ENCODE results near the gene SLC25A17. TPM values are rescaled to one million over a fixed set of nuclear protein-coding genes. Genes with fewer than 3 reads are reported as not detected.
"Not testable (repeated sequence)": the region's sequence is repeated elsewhere in the genome, so short reads cannot be mapped to it uniquely, and the experiment has no call there.

SLC25A17 gene
- total and polyA plus RNA-seq, 4 experiments from 2014 or later = 15.4 to 19.5 (median 16.5) TPM

DNA sequence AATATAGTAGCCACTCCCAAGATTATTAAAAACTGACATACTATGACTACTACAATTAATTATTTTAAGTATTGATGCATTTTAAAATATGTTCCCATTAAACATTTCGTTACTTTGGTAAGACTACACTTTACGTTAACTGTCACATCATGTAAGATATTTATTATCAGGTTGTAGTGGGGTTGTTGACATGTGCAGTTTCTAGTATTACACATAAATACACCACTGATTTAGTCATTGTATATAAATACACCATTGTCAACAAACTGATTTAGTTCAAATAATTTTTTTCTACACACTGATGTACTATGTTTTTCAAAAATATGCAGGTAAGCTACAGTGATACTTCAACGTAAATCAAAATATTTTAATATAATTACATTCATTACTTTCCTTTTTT lies 25.8 kb upstream of the SLC25A17 start:
- H3K4me1 Mint-ChIP-seq = peaks cover 0 to 15% (median 8%) of the 10 kb centered on the region in 4 donors
- Histone ChIP-seq H3K36me3 (ENCODE audit: insufficient read depth, low read length) (peaks cover 52% of the 10 kb centered on the region), H3K27me3 (ENCODE audit: insufficient read depth, low read length) (no peaks in the 10 kb centered on the region), H3K9me3 (ENCODE audit: control insufficient read depth in 1 of 2, low read length in 2 of 2) (no peaks in the 10 kb centered on the region), H3K4me3 (ENCODE audit: low read length in 2 of 2) (no peak overlapping the region), H3K27ac (ENCODE audit: low read depth, low read length) (no peak overlapping the region), H3K4me1 (ENCODE audit: insufficient read depth, low read length) (no peaks in the 10 kb centered on the region)
- peaks cover 37 to 70% of the 10 kb centered on the region in 2 donors for H3K36me3 Mint-ChIP-seq
- POLR2A ChIA-PET (ENCODE audit: partially characterized antibody) = no interaction called here
- H3K27ac Mint-ChIP-seq = no peak overlapping the region
- CTCF ChIA-PET (ENCODE audit: partially characterized antibody) = no interaction called here
- no peaks in the 10 kb centered on the region for H3K9me3 Mint-ChIP-seq
- intact Hi-C loops (cut with micrococcal nuclease) = no loop called here
- no peaks in the 10 kb centered on the region for H3K27me3 Mint-ChIP-seq
- no peak for DNase-seq
- H3K4me3 Mint-ChIP-seq = no peak overlapping the region

DNA sequence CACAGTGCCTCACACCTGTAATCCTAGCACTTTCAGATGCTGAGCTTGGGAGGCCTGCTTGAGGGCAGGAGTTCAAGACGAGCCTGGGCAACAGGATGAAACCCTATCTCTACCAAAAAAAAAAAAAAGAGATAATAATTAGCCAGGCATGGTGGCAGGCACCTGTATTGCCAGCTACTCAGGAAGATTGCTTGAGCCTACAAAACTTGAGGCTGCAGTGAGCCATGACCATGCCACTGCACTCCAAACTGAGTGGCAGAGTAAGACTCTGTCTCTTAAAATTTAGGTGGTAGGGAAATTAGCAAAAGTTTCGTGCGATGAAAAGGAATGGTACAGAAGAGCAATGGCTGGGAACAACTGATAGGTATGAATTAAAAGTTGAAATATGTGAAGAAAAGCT lies 19.3 kb upstream of the SLC25A17 start:
- no peaks in the 10 kb centered on the region for H3K27me3 ChIP-seq (ENCODE audit: insufficient read depth, low read length)
- H3K27ac ChIP-seq (ENCODE audit: low read depth, low read length) = no peak overlapping the region
- Mint-ChIP-seq H3K4me3 (no peak overlapping the region), H3K36me3 (peaks cover 35 to 69% of the 10 kb centered on the region in 2 donors), H3K9me3 (no peaks in the 10 kb centered on the region), H3K27ac (no peak overlapping the region), H3K4me1 (peaks cover 0 to 12% (median 6%) of the 10 kb centered on the region in 4 donors), H3K27me3 (no peaks in the 10 kb centered on the region)
- no peaks in the 10 kb centered on the region for H3K9me3 ChIP-seq (ENCODE audit: control insufficient read depth in 1 of 2, low read length in 2 of 2)
- ChIA-PET CTCF (ENCODE audit: partially characterized antibody) (no interaction called here), POLR2A (ENCODE audit: partially characterized antibody) (no interaction called here)
- H3K36me3 ChIP-seq (ENCODE audit: insufficient read depth, low read length) = peaks cover 67% of the 10 kb centered on the region
- DNase-seq = no peak
- H3K4me1 ChIP-seq (ENCODE audit: insufficient read depth, low read length) = no peaks in the 10 kb centered on the region
- H3K4me3 ChIP-seq (ENCODE audit: low read length in 2 of 2) = no peak overlapping the region
- intact Hi-C loops (cut with micrococcal nuclease) = no loop called here

DNA sequence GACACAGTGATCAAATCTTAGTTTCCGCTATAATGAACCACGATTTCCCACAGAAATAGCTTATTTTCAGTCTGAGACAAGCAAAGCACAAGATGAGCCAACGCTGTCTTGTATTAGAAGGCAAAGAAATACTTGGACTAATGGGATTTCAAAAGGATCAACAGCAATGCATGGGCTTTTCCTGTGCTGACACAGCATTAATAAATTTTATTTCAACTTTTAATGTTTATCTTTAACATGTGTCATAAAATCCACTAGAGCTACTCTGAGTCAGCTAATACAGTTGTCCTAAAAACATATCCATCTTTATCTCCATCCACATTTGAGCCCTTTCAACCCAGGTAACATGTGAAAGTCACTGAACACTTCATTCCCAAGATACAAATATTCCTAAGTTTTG lies 15.5 kb upstream of the SLC25A17 start:
- Mint-ChIP-seq H3K4me1 (peaks cover 0 to 1% (median under 1%) of the 10 kb centered on the region in 4 donors), H3K36me3 (peaks cover 34 to 68% of the 10 kb centered on the region in 2 donors), H3K27ac (peak overlapping the region in 2 of 7 donors; percentile 38 to 43), H3K27me3 (no peaks in the 10 kb centered on the region), H3K9me3 (no peaks in the 10 kb centered on the region), H3K4me3 (no peak overlapping the region)
- POLR2A ChIA-PET (ENCODE audit: partially characterized antibody) = no interaction called here
- no peak overlapping the region for H3K4me3 ChIP-seq (ENCODE audit: low read length in 2 of 2)
- CTCF ChIA-PET (ENCODE audit: partially characterized antibody) = interaction anchor here (1.1 to 1.9 kb wide), 3 partner anchors 10 to 151 kb away, joined by 3 to 6 read pairs (median 3); no protein-coding TSS in a partner anchor
- no peaks in the 10 kb centered on the region for H3K27me3 ChIP-seq (ENCODE audit: insufficient read depth, low read length)
- no peak for DNase-seq
- intact Hi-C loops (cut with micrococcal nuclease) = no loop called here
- H3K9me3 ChIP-seq (ENCODE audit: control insufficient read depth in 1 of 2, low read length in 2 of 2) = no peaks in the 10 kb centered on the region
- peaks cover 73% of the 10 kb centered on the region for H3K36me3 ChIP-seq (ENCODE audit: insufficient read depth, low read length)
- H3K27ac ChIP-seq (ENCODE audit: low read depth, low read length) = no peak overlapping the region
- no peaks in the 10 kb centered on the region for H3K4me1 ChIP-seq (ENCODE audit: insufficient read depth, low read length)

DNA sequence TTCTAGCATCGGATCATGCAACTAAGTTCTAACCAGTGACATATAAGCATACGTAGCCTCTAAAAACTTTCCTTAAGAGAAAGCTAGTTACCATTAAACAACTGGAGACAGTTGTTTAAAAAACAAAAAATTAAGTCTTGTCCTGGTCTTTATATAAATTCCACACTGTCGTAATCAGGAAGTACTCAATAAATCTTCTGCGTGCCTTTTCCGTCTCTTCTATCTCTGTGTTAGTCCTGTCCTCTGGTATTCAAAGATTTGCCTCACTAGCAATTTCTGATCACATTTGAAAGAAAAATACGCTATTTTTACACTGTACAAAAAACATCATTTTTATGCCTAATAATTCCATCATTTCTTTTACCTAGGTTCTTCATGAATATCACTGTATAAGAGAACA lies 10.0 kb upstream of the SLC25A17 start:
- intact Hi-C loops (cut with micrococcal nuclease) = no loop called here
- Histone ChIP-seq H3K27ac (ENCODE audit: low read depth, low read length) (no peak overlapping the region), H3K27me3 (ENCODE audit: insufficient read depth, low read length) (no peaks in the 10 kb centered on the region), H3K4me3 (ENCODE audit: low read length in 2 of 2) (no peak overlapping the region), H3K36me3 (ENCODE audit: insufficient read depth, low read length) (peaks cover 56% of the 10 kb centered on the region), H3K9me3 (ENCODE audit: control insufficient read depth in 1 of 2, low read length in 2 of 2) (no peaks in the 10 kb centered on the region), H3K4me1 (ENCODE audit: insufficient read depth, low read length) (no peaks in the 10 kb centered on the region)
- ChIA-PET CTCF (ENCODE audit: partially characterized antibody) (no interaction called here), POLR2A (ENCODE audit: partially characterized antibody) (interaction anchor here (1.2 kb wide), 1 partner anchor 39 kb away, joined by 4 read pairs; no protein-coding TSS in a partner anchor)
- H3K36me3 Mint-ChIP-seq = peaks cover 38 to 65% of the 10 kb centered on the region in 2 donors
- no peaks in the 10 kb centered on the region for H3K27me3 Mint-ChIP-seq
- no peak overlapping the region for H3K4me3 Mint-ChIP-seq
- H3K27ac Mint-ChIP-seq = no peak overlapping the region
- H3K4me1 Mint-ChIP-seq = no peaks in the 10 kb centered on the region
- no peaks in the 10 kb centered on the region for H3K9me3 Mint-ChIP-seq
- no peak for DNase-seq

DNA sequence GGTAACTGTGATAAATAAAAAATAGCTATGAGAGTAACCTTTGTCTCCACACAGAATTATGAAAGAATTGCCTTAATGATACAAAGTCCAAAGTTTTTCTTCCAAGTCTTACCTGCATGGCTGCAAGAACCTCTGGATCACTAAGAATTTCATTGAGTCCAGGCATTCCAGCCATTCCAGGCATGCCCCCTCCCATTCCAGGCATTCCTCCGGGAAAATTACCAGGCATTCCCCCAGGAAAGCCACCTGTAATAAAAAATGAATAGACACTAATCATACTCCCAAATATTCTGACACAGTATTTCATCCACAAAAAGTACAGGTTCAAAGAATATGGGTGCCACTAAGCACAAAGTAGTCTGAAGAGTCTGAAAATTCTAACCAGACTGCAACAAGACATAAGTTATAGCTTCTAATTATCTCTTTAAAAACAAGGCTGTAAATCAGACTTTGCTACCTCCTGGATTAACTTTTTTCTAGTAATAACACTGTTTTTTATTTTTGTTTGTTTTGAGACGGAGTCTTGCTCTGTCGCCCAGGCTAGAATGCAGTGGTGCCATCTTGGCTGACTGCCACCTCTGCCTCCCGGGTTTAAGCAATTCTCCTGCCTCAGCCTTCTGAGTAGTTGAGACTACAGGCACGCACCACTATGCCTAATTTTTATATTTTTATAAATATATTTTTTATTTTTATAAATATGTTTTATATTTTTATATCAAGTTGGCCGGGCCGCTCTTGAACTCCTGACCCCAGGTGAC lies 8.0 kb upstream of the SLC25A17 start:
- H3K27me3 Mint-ChIP-seq = no peaks in the 10 kb centered on the region
- POLR2A ChIA-PET (ENCODE audit: partially characterized antibody) = no interaction called here
- no peaks in the 10 kb centered on the region for H3K9me3 Mint-ChIP-seq
- Histone ChIP-seq H3K27me3 (ENCODE audit: insufficient read depth, low read length) (no peaks in the 10 kb centered on the region), H3K4me1 (ENCODE audit: insufficient read depth, low read length) (no peaks in the 10 kb centered on the region), H3K36me3 (ENCODE audit: insufficient read depth, low read length) (peaks cover 44% of the 10 kb centered on the region), H3K9me3 (ENCODE audit: control insufficient read depth in 1 of 2, low read length in 2 of 2) (no peaks in the 10 kb centered on the region), H3K27ac (ENCODE audit: low read depth, low read length) (no peak overlapping the region), H3K4me3 (ENCODE audit: low read length in 2 of 2) (no peak overlapping the region)
- CTCF ChIA-PET (ENCODE audit: partially characterized antibody) = no interaction called here
- intact Hi-C loops (cut with micrococcal nuclease) = no loop called here
- H3K36me3 Mint-ChIP-seq = peaks cover 31 to 56% of the 10 kb centered on the region in 2 donors
- no peak for DNase-seq
- H3K4me3 Mint-ChIP-seq = no peak overlapping the region
- H3K27ac Mint-ChIP-seq = no peak overlapping the region
- H3K4me1 Mint-ChIP-seq = no peaks in the 10 kb centered on the region

DNA sequence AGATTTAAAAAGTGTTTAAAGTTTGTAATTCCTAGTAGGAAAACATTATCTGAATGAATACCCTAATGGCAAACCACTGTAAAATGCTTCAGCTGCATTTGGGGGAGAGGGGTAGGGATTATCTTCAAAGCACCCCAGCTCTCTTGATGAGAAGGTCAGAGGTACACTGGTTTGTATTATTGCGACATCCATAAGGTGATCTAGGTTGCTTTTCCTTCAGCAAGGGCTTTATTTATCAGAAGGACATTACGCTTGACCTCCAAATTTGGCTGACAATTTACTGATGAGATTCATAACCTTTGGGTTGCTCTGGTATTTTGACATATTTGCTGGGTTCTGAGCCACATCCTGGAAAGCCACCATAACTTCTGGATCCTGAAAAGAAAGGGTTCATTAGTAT lies 7.1 kb upstream of the SLC25A17 start:
- H3K36me3 ChIP-seq (ENCODE audit: insufficient read depth, low read length) = peaks cover 35% of the 10 kb centered on the region
- POLR2A ChIA-PET (ENCODE audit: partially characterized antibody); CTCF ChIA-PET (ENCODE audit: partially characterized antibody): not testable (repeated sequence)

DNA sequence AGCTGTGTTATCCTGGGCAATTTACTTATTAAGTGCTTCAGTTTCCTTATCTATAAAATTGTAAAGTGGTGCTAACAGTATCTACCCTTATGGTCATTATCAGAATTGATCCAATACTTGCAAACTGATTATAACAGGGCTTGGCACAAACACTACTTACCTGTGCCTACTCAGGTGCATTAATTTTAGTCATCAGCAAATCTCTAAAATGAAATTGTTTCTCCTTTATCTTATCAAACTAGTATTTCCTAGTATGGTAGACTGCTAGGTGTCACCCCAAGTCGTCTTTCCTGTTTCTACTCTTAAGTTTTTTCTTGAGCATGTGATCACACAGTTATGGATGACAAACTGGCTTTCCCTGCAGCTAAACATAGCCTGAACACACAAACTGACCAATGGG lies 4.3 kb upstream of the SLC25A17 start:
- Mint-ChIP-seq H3K27me3 (no peaks in the 10 kb centered on the region), H3K4me3 (no peak overlapping the region), H3K27ac (no peak overlapping the region), H3K36me3 (peaks cover 10 to 31% of the 10 kb centered on the region in 2 donors), H3K4me1 (peaks cover 7 to 18% (median 11%) of the 10 kb centered on the region in 4 donors), H3K9me3 (no peaks in the 10 kb centered on the region)
- Histone ChIP-seq H3K4me1 (ENCODE audit: insufficient read depth, low read length) (peaks cover 11% of the 10 kb centered on the region), H3K36me3 (ENCODE audit: insufficient read depth, low read length) (peaks cover 8% of the 10 kb centered on the region), H3K9me3 (ENCODE audit: control insufficient read depth in 1 of 2, low read length in 2 of 2) (no peaks in the 10 kb centered on the region), H3K27me3 (ENCODE audit: insufficient read depth, low read length) (no peaks in the 10 kb centered on the region), H3K4me3 (ENCODE audit: low read length in 2 of 2) (no peak overlapping the region), H3K27ac (ENCODE audit: low read depth, low read length) (no peak overlapping the region)
- no peak for DNase-seq
- intact Hi-C loops (cut with micrococcal nuclease) = no loop called here
- POLR2A ChIA-PET (ENCODE audit: partially characterized antibody) = no interaction called here
- CTCF ChIA-PET (ENCODE audit: partially characterized antibody) = interaction anchor here (1.6 kb wide), 1 partner anchor 33 kb away, joined by 3 read pairs; the partner anchor contains the start of genes ST13 and XPNPEP3

More for the DNA sequence above, 7.1 kb upstream of the SLC25A17 start:
- H3K9me3 Mint-ChIP-seq; H3K4me1 ChIP-seq (ENCODE audit: insufficient read depth, low read length); H3K27me3 Mint-ChIP-seq; DNase-seq; H3K4me1 Mint-ChIP-seq; H3K27me3 ChIP-seq (ENCODE audit: insufficient read depth, low read length); H3K4me3 Mint-ChIP-seq; intact Hi-C loops (cut with micrococcal nuclease); H3K27ac ChIP-seq (ENCODE audit: low read depth, low read length); H3K27ac Mint-ChIP-seq; H3K4me3 ChIP-seq (ENCODE audit: low read length in 2 of 2); H3K9me3 ChIP-seq (ENCODE audit: control insufficient read depth in 1 of 2, low read length in 2 of 2): not testable (repeated sequence)
- peaks cover 29 to 52% of the 10 kb centered on the region in 2 donors for H3K36me3 Mint-ChIP-seq
